ENCODE results near the gene PROM1.

Gene PROM1

GRCh38 chr4:16109256-16109655 is 25.4 kb upstream of the PROM1 start:
- no peak for DNase-seq (ENCODE audit: low read depth)

GRCh38 chr4:16106956-16107355 is 23.1 kb upstream of the PROM1 start:
- DNase-seq (ENCODE audit: low read depth), result no peak

GRCh38 chr4:16104520-16104919 is 20.7 kb upstream of the PROM1 start:
- DNase-seq (ENCODE audit: low read depth), result no peak

GRCh38 chr4:16102356-16102755 is 18.5 kb upstream of the PROM1 start:
- no peak for DNase-seq (ENCODE audit: low read depth)

GRCh38 chr4:16100833-16101232 is 17.0 kb upstream of the PROM1 start:
- no peak for DNase-seq (ENCODE audit: low read depth)

GRCh38 chr4:16092682-16093319 is 9.0 kb upstream of the PROM1 start:
- no peak for DNase-seq (ENCODE audit: low read depth)

- DNase-seq (ENCODE audit: low read depth), result no peak
Observed at GRCh38 chr4:16090096-16090705, 6.4 kb upstream of the PROM1 start.

GRCh38 chr4:16089156-16089555 is 5.3 kb upstream of the PROM1 start:
- DNase-seq (ENCODE audit: low read depth), result no peak

- no peak for DNase-seq (ENCODE audit: low read depth)
Observed at GRCh38 chr4:16088601-16089000, 4.8 kb upstream of the PROM1 start.

GRCh38 chr4:16085822-16086221 is 2.0 kb upstream of the PROM1 start:
- DNase-seq (ENCODE audit: low read depth), result no peak

GRCh38 chr4:16082426-16083240 is 1.2 kb downstream of the PROM1 start:
- no peak for DNase-seq (ENCODE audit: low read depth)

- DNase-seq (ENCODE audit: low read depth), result no peak
Observed at GRCh38 chr4:16082041-16082425, 1.8 kb downstream of the PROM1 start.

- no peak for DNase-seq (ENCODE audit: low read depth)
Observed at GRCh38 chr4:16079046-16079445, 4.8 kb downstream of the PROM1 start.

- no peak for DNase-seq (ENCODE audit: low read depth)
Observed at GRCh38 chr4:16078195-16078760, 5.5 kb downstream of the PROM1 start.

- no peak for DNase-seq (ENCODE audit: low read depth)
Observed at GRCh38 chr4:16077786-16078185, 6.0 kb downstream of the PROM1 start.

GRCh38 chr4:16075975-16076757 is 7.7 kb downstream of the PROM1 start:
- no peak for DNase-seq (ENCODE audit: low read depth)

GRCh38 chr4:16075061-16075460 is 8.8 kb downstream of the PROM1 start:
- DNase-seq (ENCODE audit: low read depth), result no peak

- DNase-seq (ENCODE audit: low read depth), result no peak
Observed at GRCh38 chr4:16072168-16072567, 11.7 kb downstream of the PROM1 start.

- DNase-seq (ENCODE audit: low read depth), result no peak
Observed at GRCh38 chr4:16070203-16070602, 13.6 kb downstream of the PROM1 start.

- DNase-seq (ENCODE audit: low read depth), result no peak
Observed at GRCh38 chr4:16067515-16067914, 16.3 kb downstream of the PROM1 start.

- no peak for DNase-seq (ENCODE audit: low read depth)
Observed at GRCh38 chr4:16066586-16067128, 17.2 kb downstream of the PROM1 start.

- no peak for DNase-seq (ENCODE audit: low read depth)
Observed at GRCh38 chr4:16065066-16065465, 18.8 kb downstream of the PROM1 start.
